NCI-H1092 treated with DMSO at 0.1 percent for 48 hours (cell line): ENCODE results near the gene ACOT7.
"Not testable (repeated sequence)": the region's sequence is repeated elsewhere in the genome, so short reads cannot be mapped to it uniquely, and the experiment has no call there.

Experiments
- DNase-seq: peaks from one replicate; lab custom pipeline; 2025; lab: John Stamatoyannopoulos, UW

ACOT7 gene

GRCh38 chr1:6310116-6310848 lies 83.3 kb downstream of the ACOT7 start:
- no peak for DNase-seq

- no peak for DNase-seq
Measured at GRCh38 chr1:6309564-6309963, 84.0 kb downstream of the ACOT7 start.

GRCh38 chr1:6308449-6308848 lies 85.1 kb downstream of the ACOT7 start:
- no peak for DNase-seq

- not testable (repeated sequence) for DNase-seq
Measured at GRCh38 chr1:6307682-6308081, 85.9 kb downstream of the ACOT7 start.

GRCh38 chr1:6307099-6307498 lies 86.5 kb downstream of the ACOT7 start:
- DNase-seq, result no peak

- no peak for DNase-seq
Measured at GRCh38 chr1:6303397-6304012, 90.1 kb downstream of the ACOT7 start.

GRCh38 chr1:6302568-6302967 lies 91.0 kb downstream of the ACOT7 start:
- no peak for DNase-seq

GRCh38 chr1:6301526-6301925 lies 92.0 kb downstream of the ACOT7 start:
- DNase-seq, result no peak

GRCh38 chr1:6300342-6301048 lies 93.1 kb downstream of the ACOT7 start:
- DNase-seq, result no peak

- DNase-seq, result no peak
Measured at GRCh38 chr1:6299557-6300165, 93.9 kb downstream of the ACOT7 start.

- DNase-seq, result no peak
Measured at GRCh38 chr1:6298940-6299465, 94.6 kb downstream of the ACOT7 start.

- no peak for DNase-seq
Measured at GRCh38 chr1:6298530-6298929, 95.0 kb downstream of the ACOT7 start.

- no peak for DNase-seq
Measured at GRCh38 chr1:6295910-6296309, 97.7 kb downstream of the ACOT7 start.

GRCh38 chr1:6294890-6295556 lies 98.5 kb downstream of the ACOT7 start:
- DNase-seq, result no peak

GRCh38 chr1:6294080-6294889 lies 99.3 kb downstream of the ACOT7 start:
- no peak for DNase-seq

GRCh38 chr1:6292102-6292501 lies 101.5 kb downstream of the ACOT7 start:
- DNase-seq, result no peak

GRCh38 chr1:6288665-6289064 lies 104.9 kb downstream of the ACOT7 start:
- DNase-seq, result no peak

- no peak for DNase-seq
Measured at GRCh38 chr1:6288026-6288425, 105.5 kb downstream of the ACOT7 start.

GRCh38 chr1:6287431-6287886 lies 106.1 kb downstream of the ACOT7 start:
- DNase-seq, result peak; percentile 99

- no peak for DNase-seq
Measured at GRCh38 chr1:6287029-6287428, 106.5 kb downstream of the ACOT7 start.

- no peak for DNase-seq
Measured at GRCh38 chr1:6286266-6286665, 107.3 kb downstream of the ACOT7 start.
